Measurements from ENCODE around the gene RFX3. TPM values are rescaled to one million over a fixed set of nuclear protein-coding genes. Genes with fewer than 3 reads are reported as not detected.
A peak's percentile ranks its signal among the peaks of the same experiment; 100 is the strongest.

The RFX3 gene
- total RNA-seq, 1 donor from 2014 or later, result 3.8 TPM

GRCh38 chr9:3477236-3477834 lies 48.5 kb downstream of the RFX3 start:
- Histone ChIP-seq H3K36me3 (no peaks in the 10 kb centered on the region), H3K9me3 (replicated peaks) (peaks cover 18% of the 10 kb centered on the region), H3K27ac (replicated peaks) (no peak overlapping the region), H3K27me3 (ENCODE audit: low read depth) (no peaks in the 10 kb centered on the region), H3K4me1 (peaks cover 12% of the 10 kb centered on the region), H3K4me3 (no peak overlapping the region)
- no peak for TF ChIP-seq CTCF (IDR thresholded peaks at IDR 0.05; ENCODE audit: borderline replicate concordance)
- intact Hi-C loops (cut with micrococcal nuclease), result no loop called here
- DNase-seq, result no peak

- no peak overlapping the region for H3K27ac ChIP-seq (replicated peaks)
- H3K9me3 ChIP-seq (replicated peaks), result peaks cover 18% of the 10 kb centered on the region
- no peak for DNase-seq
- no peak overlapping the region for H3K4me3 ChIP-seq
- intact Hi-C loops (cut with micrococcal nuclease), result no loop called here
- no peak for TF ChIP-seq CTCF (IDR thresholded peaks at IDR 0.05; ENCODE audit: borderline replicate concordance)
- no peaks in the 10 kb centered on the region for H3K27me3 ChIP-seq (ENCODE audit: low read depth)
- H3K36me3 ChIP-seq, result no peaks in the 10 kb centered on the region
- peaks cover 26% of the 10 kb centered on the region for H3K4me1 ChIP-seq
Measured at GRCh38 chr9:3475300-3476020, 50.3 kb downstream of the RFX3 start.

- H3K27ac ChIP-seq (replicated peaks), result no peak overlapping the region
- intact Hi-C loops (cut with micrococcal nuclease), result no loop called here
Measured at GRCh38 chr9:3474821-3475220, 51.0 kb downstream of the RFX3 start.

GRCh38 chr9:3473405-3473804 lies 52.4 kb downstream of the RFX3 start:
- Histone ChIP-seq H3K4me1 (peaks cover 26% of the 10 kb centered on the region), H3K9me3 (replicated peaks) (peaks cover 15% of the 10 kb centered on the region), H3K27ac (replicated peaks) (no peak overlapping the region), H3K4me3 (no peak overlapping the region), H3K36me3 (no peaks in the 10 kb centered on the region), H3K27me3 (ENCODE audit: low read depth) (no peaks in the 10 kb centered on the region)
- DNase-seq, result no peak
- intact Hi-C loops (cut with micrococcal nuclease), result no loop called here
- no peak for TF ChIP-seq CTCF (IDR thresholded peaks at IDR 0.05; ENCODE audit: borderline replicate concordance)

More at GRCh38 chr9:3474821-3475220, 51.0 kb downstream of the RFX3 start:
- no peak for DNase-seq
- H3K4me3 ChIP-seq, result no peak overlapping the region
- peaks cover 26% of the 10 kb centered on the region for H3K4me1 ChIP-seq
- no peak for TF ChIP-seq CTCF (IDR thresholded peaks at IDR 0.05; ENCODE audit: borderline replicate concordance)
- H3K27me3 ChIP-seq (ENCODE audit: low read depth), result no peaks in the 10 kb centered on the region
- H3K36me3 ChIP-seq, result no peaks in the 10 kb centered on the region
- H3K9me3 ChIP-seq (replicated peaks), result peaks cover 18% of the 10 kb centered on the region

- Histone ChIP-seq H3K27me3 (ENCODE audit: low read depth) (no peaks in the 10 kb centered on the region), H3K4me3 (no peak overlapping the region), H3K36me3 (no peaks in the 10 kb centered on the region), H3K9me3 (replicated peaks) (no peaks in the 10 kb centered on the region), H3K4me1 (peaks cover 33% of the 10 kb centered on the region), H3K27ac (replicated peaks) (peak overlapping the region; percentile 48)
- DNase-seq, result no peak
- TF ChIP-seq CTCF (IDR thresholded peaks at IDR 0.05; ENCODE audit: borderline replicate concordance), result no peak
- intact Hi-C loops (cut with micrococcal nuclease), result no loop called here
Measured at GRCh38 chr9:3471883-3472282, 53.9 kb downstream of the RFX3 start.

Data from left ventricle myocardium inferior (tissue), 1 donor.